Uterus (tissue), 4 donors: ENCODE measurements around the gene UPF2. TPM values are rescaled to one million over a fixed set of nuclear protein-coding genes. Genes with fewer than 3 reads are reported as not detected.

Experiments
- DNase-seq, 2 donors: peaks; one replicate each; pipeline ENCODE4 v3.0.0-alpha.2; 2019 to 2020
- H3K27ac ChIP-seq, 2 donors: fragments of 200-600 bp; sonication (generic); 1 replicate in 1 of 2; 2 replicates in 1 of 2; pipeline ENCODE4 v1.5.1; 2016 to 2018
- H3K27me3 ChIP-seq, 2 donors: fragments of 200-600 bp; sonication (generic); one replicate each; pipeline ENCODE4 v1.5.1; 2018 to 2019; ENCODE audit warnings: control low read depth in 1 of 2
- H3K36me3 ChIP-seq, 2 donors: fragments of 200-600 bp; sonication (generic); one replicate each; pipeline ENCODE4 v1.5.1; 2019; ENCODE audit warnings: control low read depth in 1 of 2
- H3K4me1 ChIP-seq, 2 donors: fragments of 200-600 bp; sonication (generic); one replicate each; pipeline ENCODE4 v1.5.1; 2018 to 2019; ENCODE audit warnings: control low read depth in 1 of 2
- H3K4me3 ChIP-seq, 2 donors: fragments of 200-600 bp; sonication (generic); 1 replicate in 1 of 2; 2 replicates in 1 of 2; pipeline ENCODE4 v1.5.1; 2018 to 2019; ENCODE audit warnings: mild to moderate bottlenecking in 1 of 2
- H3K9me3 ChIP-seq, 2 donors: fragments of 200-600 bp; sonication (generic); one replicate each; pipeline ENCODE4 v1.5.1; 2019; ENCODE audit warnings: control low read depth in 1 of 2
- POLR2A ChIP-seq, 2 donors: fragments of 450-650 bp; IDR thresholded peaks; one replicate each; pipeline ENCODE4 v1.6.1; 2016; ENCODE audit warnings: antibody characterized with exemption in 2 of 2, mild to moderate bottlenecking in 1 of 2, moderate library complexity in 1 of 2
- intact Hi-C: fragments of 100-400 bp; cut with DNase I; formaldehyde crosslinking; loops from one replicate; pipeline ENCODE4 v1.15.1; 2023; ENCODE audit warnings: low total_unique reads
- total RNA-seq, 4 donors: library from RNA; depleted of rRNA in 3 of 4; stranded (reverse); fragments of >200 nt in 3 of 4; gene quantifications; one replicate each; pipeline versions ENCODE4 v1.1.0 to v1.2.4, GENCODE V29; 2014 to 2023
- TF ChIP-seq, protein P1 (sequence below), 4 experiments: fragments of 200-600 bp in 2 of 4; fragments of 450-650 bp in 2 of 4; sonication (generic) in 2 of 4; IDR thresholded peaks; one replicate each; pipeline ENCODE4 v1.5.1; 2016 to 2019; ENCODE audit warnings: antibody characterized with exemption in 4 of 4, mild to moderate bottlenecking in 2 of 4, moderate library complexity in 1 of 4
- donor health status: DM: yes; HTN: yes; CAD: no.

UPF2 gene
- total RNA-seq, 4 donors from 2014 or later = 17.4 to 35.7 (median 28.0) TPM

DNA sequence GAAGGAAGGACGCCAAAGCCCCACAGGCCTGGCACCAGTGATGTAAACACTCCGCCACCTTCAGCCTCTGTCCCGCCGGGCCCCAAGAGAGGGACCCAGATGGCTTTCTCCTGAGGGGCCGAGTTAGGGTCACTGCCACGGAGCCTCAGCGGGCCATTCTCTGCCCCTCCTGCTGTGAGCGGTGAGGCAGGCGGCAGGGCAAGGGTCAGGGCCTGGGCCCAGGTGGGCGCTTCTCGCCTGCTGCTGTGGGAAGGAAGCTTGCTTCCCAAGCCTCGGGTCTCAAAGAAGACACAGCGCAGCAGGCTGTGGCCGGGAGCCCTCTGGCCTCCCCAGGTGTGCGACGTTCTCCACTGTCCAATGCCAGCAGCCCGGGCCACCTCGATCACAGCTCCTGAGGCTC is 134.7 kb downstream of the UPF2 start:
- Histone ChIP-seq H3K4me3 (no peak overlapping the region), H3K9me3 (no peaks in the 10 kb centered on the region), H3K4me1 (no peaks in the 10 kb centered on the region), H3K27ac (no peak overlapping the region), H3K36me3 (no peaks in the 10 kb centered on the region), H3K27me3 (no peaks in the 10 kb centered on the region)
- intact Hi-C loops = no loop called here
- no peak for TF ChIP-seq POLR2A (IDR thresholded peaks at IDR 0.05)
- TF ChIP-seq, protein P1, sequence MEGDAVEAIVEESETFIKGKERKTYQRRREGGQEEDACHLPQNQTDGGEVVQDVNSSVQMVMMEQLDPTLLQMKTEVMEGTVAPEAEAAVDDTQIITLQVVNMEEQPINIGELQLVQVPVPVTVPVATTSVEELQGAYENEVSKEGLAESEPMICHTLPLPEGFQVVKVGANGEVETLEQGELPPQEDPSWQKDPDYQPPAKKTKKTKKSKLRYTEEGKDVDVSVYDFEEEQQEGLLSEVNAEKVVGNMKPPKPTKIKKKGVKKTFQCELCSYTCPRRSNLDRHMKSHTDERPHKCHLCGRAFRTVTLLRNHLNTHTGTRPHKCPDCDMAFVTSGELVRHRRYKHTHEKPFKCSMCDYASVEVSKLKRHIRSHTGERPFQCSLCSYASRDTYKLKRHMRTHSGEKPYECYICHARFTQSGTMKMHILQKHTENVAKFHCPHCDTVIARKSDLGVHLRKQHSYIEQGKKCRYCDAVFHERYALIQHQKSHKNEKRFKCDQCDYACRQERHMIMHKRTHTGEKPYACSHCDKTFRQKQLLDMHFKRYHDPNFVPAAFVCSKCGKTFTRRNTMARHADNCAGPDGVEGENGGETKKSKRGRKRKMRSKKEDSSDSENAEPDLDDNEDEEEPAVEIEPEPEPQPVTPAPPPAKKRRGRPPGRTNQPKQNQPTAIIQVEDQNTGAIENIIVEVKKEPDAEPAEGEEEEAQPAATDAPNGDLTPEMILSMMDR (IDR thresholded peaks at IDR 0.05) = no peak
- no peak for DNase-seq

DNA sequence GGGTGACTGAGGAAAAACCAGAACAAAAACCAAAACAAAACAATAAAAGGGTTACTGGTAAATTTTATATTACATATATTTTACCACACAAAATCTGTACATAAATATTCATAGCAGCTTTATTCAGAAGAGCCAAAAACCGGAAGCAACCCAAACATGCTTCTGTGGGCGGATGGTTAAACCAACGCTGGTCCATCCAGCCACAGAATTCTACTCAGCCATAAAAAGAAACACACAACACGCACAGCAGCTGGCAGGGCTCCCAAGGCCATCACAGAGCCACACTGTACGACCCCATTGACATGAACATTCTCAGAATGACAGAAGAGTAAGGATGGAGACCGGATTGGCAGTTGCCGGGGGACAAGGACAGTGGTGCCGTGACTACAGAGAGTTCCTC is 135.9 kb downstream of the UPF2 start:
- Histone ChIP-seq H3K9me3 (no peaks in the 10 kb centered on the region), H3K27me3 (no peaks in the 10 kb centered on the region), H3K4me3 (no peak overlapping the region), H3K4me1 (no peaks in the 10 kb centered on the region), H3K27ac (no peak overlapping the region), H3K36me3 (no peaks in the 10 kb centered on the region)
- intact Hi-C loops = no loop called here
- no peak for DNase-seq
- TF ChIP-seq, protein P1 (IDR thresholded peaks at IDR 0.05) = no peak
- TF ChIP-seq POLR2A (IDR thresholded peaks at IDR 0.05) = no peak

DNA sequence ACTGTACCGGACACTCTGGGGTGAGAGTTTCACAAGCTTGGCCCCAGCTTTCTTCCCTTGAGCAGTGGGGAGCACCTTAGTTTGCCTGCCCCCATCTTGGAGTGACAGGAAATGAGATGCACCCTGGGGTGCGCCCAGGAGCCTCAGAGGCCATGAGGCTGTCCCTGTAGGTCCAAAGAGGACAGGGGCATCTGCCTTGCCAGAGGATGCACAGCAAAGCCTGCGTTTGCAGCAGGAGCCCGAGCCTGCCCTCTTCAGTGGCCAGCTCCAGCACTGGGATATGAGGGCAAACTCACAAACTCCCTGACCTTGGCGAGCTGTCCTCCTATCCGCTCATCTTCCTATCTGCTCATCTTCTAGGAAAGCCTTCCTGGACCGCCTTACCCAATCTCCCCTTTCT is 140.0 kb downstream of the UPF2 start:
- TF ChIP-seq POLR2A (IDR thresholded peaks at IDR 0.05) = no peak
- Histone ChIP-seq H3K9me3 (no peaks in the 10 kb centered on the region), H3K27me3 (no peaks in the 10 kb centered on the region), H3K4me1 (no peaks in the 10 kb centered on the region), H3K36me3 (no peaks in the 10 kb centered on the region), H3K4me3 (no peak overlapping the region), H3K27ac (no peak overlapping the region)
- intact Hi-C loops = no loop called here
- no peak for DNase-seq

DNA sequence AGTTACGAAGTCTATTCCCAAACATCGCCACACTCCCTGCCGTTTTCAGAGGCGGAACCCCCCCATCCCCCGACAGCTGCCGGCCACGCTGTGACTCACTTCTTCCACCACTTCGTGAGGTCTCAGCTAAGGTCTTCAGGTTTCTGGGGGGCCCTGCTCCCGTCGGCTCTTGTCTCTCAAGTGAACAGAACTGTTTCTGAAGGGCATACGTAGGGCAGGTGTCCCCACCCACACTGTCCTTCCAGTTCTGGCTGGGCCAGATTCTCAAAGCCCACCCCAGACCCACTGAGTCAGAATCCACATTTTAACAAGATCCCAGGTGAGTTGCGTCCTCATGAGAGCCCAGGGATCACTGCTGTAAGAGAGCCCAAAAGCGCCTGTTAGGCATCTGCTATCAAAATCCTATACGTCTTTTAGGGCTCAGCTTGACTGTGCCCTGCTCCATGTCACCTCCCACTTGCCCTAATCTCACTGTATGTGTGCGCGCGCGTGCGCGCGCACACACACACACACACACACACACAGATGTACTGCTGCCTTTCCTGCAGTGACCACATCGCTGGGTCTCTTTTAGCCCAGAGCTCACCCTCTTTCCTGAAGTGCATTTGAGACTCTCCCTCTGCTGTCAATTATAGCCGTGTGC is 140.7 kb downstream of the UPF2 start:
- Histone ChIP-seq H3K4me3 (no peak overlapping the region), H3K27me3 (no peaks in the 10 kb centered on the region), H3K27ac (no peak overlapping the region), H3K9me3 (no peaks in the 10 kb centered on the region), H3K36me3 (no peaks in the 10 kb centered on the region), H3K4me1 (no peaks in the 10 kb centered on the region)
- intact Hi-C loops = no loop called here
- DNase-seq = no peak
- no peak for TF ChIP-seq POLR2A (IDR thresholded peaks at IDR 0.05)
- TF ChIP-seq, protein P1 (IDR thresholded peaks at IDR 0.05) = no peak

DNA sequence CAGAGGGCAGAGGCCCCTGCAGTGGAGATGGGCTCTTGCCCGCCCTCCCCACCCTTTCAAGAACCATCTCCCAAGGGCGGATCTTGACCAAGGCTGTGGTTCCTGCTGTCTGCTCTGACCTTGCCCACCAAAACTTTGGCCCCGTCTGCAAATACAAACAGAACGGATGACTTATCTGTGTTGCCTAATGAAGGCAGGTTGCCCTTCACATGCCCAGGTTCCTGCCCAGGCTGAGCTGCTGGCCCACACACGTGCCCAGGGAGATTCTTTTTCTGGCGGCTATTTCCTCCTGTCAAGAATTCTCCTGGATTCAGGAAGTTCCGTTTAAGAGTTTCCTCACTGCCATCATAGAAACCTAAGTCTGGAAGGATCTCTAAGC is 141.2 kb downstream of the UPF2 start:
- H3K27ac ChIP-seq = no peak overlapping the region
- no peaks in the 10 kb centered on the region for H3K9me3 ChIP-seq
- no peaks in the 10 kb centered on the region for H3K27me3 ChIP-seq
- H3K4me3 ChIP-seq = no peak overlapping the region
- TF ChIP-seq, protein P1 (IDR thresholded peaks at IDR 0.05) = no peak
- TF ChIP-seq POLR2A (IDR thresholded peaks at IDR 0.05) = no peak
- H3K36me3 ChIP-seq = no peaks in the 10 kb centered on the region
- intact Hi-C loops = no loop called here
- no peak for DNase-seq
- H3K4me1 ChIP-seq = no peaks in the 10 kb centered on the region

DNA sequence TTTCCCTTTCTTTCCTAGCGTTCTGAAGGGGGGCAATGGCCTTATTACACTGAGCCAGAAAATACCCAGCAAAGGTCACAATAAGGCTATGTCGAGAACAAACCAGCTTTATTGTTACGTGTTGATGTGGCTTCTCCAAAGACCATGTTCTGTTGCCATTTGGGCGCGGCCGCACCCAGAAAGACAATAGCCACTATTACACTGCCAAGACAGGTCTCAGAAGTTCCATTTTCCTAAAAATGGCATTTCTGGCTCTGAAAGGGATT is 141.6 kb downstream of the UPF2 start:
- Histone ChIP-seq H3K27ac (no peak overlapping the region), H3K4me1 (no peaks in the 10 kb centered on the region), H3K9me3 (no peaks in the 10 kb centered on the region), H3K4me3 (no peak overlapping the region), H3K27me3 (no peaks in the 10 kb centered on the region), H3K36me3 (no peaks in the 10 kb centered on the region)
- intact Hi-C loops = no loop called here
- DNase-seq = no peak
- no peak for TF ChIP-seq POLR2A (IDR thresholded peaks at IDR 0.05)
- TF ChIP-seq, protein P1 (IDR thresholded peaks at IDR 0.05) = no peak
